CD4-positive, alpha-beta T cell treated with Interleukin-10 for 1 hour (primary cell): ENCODE measurements around the gene GRIP1.

ENCODE experiments used
- DNase-seq: peaks from one replicate; pipeline ENCODE4 v3.0.0-alpha.2; 2020

GRIP1 gene

GRCh38 chr12:66365718-66366490 lies 313.0 kb downstream of the GRIP1 start:
- DNase-seq: no peak

DNA sequence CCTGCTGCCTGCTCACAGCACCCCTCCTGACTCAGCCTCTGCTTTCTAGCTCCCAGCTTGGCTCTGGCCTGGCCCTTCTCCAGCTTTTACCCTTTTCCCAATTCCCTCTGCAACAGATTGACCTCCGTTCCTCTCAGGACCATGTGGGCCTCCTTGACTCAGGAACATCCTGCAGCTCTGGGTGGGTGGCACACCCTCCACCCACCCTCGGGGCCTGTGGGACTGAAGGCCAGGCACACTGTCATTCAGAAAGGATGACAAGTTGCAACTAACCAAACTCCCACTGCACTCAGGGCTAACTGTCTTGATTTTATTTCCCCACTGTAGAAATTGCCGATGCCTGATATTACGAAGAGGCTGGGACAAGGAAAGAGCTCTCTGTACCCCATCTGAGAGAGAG lies 317.2 kb downstream of the GRIP1 start:
- no peak for DNase-seq

- DNase-seq: no peak
Measured at GRCh38 chr12:66359300-66359699, 319.6 kb downstream of the GRIP1 start.

DNA sequence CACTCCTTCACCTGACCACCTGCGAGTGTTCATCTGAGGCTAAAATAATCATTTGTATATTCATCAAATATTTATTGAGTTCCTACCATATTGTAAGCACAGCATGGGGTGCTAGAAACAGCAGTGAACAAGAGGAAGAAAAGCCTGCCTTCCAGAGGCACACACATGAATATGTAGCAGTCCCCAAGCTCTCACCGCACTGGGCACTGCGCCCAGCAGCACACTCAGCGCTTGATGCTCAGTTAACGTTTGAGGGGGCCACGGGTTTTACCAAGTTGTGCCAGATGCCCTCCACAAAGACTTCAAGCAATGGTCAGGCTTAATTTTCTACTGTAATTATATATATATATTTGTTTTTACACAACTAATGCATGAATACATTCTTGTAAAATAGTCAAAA lies 324.6 kb downstream of the GRIP1 start:
- no peak for DNase-seq

- DNase-seq: no peak
Measured at GRCh38 chr12:66352899-66353298, 326.0 kb downstream of the GRIP1 start.

DNA sequence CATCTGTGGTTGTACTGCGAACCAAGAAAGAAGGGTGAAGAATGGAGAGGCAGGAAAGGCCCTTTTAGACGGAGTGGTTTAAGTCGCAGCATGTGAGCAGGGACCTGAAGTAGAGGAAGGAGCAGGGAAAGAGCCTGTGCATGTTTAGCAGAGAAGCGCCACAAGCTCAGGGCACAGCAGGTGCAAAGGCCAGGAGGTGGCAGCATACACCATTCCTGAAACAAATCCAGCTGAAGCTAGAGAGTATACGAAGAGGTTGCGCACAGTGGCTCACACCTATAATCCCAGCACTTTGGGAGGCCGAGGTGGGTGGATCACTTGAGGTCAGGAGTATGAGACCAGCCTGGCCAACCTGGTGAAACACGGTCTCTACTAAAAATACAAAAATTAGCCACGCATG lies 326.7 kb downstream of the GRIP1 start:
- peak; percentile 6 for DNase-seq

GRCh38 chr12:66351301-66351700 lies 327.6 kb downstream of the GRIP1 start:
- DNase-seq: no peak

GRCh38 chr12:66345956-66346355 lies 332.9 kb downstream of the GRIP1 start:
- DNase-seq: no peak

DNA sequence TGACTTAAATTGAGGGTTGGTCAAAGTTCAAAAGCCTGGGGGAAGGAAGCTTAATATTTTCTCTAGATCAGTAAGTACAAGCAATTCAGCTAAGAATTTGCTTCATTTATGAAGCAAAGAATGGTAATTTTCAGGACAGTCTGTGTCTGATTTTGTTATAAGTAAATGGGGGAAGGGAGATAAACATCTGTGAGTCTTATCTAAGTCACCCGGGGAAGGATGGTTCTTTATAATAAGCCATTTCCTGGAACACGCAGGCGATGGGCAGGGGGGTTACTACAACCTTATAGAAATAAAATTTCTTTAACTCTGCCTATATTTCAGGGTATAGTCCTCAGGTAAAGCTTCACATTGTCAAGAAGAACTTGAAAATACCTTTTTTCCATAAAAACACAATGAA lies 333.7 kb downstream of the GRIP1 start:
- DNase-seq: no peak

GRCh38 chr12:66341126-66341525 lies 337.8 kb downstream of the GRIP1 start:
- DNase-seq: no peak

- no peak for DNase-seq
Measured at GRCh38 chr12:66340131-66340530, 338.7 kb downstream of the GRIP1 start.

DNA sequence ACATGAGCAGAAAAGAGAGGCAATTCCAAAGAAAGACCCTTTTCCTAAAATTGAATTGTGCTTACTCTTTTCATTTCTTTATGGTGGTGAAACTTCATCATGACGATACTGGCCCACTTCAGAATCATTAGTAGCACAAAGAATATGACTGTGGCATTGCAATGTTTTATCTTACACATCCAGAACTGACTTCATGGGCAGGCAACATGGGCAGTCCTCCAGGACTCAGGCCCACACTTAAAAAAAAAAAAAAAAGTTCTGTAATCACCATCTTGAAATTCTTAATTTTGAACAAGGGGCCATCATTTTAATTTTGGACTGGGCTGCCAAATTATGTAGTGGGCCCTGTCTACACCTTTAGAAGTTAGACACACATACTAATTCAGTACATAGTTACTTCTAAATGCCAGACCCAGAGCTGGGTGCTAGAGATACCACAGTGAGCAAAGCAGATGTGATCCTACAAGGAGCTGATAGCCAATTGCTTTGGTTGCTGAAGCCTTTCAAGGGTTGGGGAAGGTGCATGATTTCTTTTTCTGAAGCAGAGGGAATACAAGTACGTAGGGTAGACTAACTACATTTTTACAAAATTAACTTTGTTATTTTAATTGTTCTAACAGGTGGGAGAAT lies 341.4 kb downstream of the GRIP1 start:
- DNase-seq: no peak

DNA sequence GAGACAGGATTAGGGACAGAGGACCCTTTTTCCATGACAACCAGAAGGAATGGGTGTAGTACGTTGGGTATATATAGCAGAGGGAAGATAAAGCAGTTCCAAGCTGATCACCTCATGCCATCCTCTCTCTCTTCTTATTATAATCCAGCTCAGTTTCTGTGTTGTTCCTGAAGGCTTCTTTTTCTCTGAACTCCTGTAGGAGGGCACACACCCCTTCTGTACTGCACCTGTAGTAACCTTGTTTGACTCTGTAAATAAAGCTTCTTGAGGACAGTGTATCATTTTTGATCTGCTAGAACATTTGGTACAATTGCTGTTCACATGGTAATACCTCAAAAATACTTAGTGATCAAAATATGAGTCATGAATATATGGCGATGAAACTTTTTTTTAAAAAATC lies 343.1 kb downstream of the GRIP1 start:
- DNase-seq: no peak

DNA sequence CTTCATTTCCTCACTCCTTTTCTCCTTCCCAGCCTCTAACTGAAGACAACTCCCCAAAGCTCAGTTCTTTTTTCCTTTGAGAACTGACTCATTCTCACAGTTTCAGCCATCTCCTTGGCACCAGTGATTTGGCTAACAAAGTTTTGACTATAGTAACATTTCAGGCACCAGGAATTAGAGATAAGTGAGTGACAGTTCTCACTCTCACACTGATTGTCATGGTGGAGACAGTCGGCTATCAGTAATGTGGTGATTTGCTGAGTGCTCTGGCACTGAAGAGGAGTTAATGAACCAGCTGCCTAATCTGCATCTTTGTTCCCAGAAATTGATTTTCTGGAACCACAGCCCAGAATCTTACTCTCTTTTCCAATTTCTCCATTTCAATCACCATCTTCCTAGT lies 347.1 kb downstream of the GRIP1 start:
- no peak for DNase-seq

GRCh38 chr12:66331016-66331415 lies 347.9 kb downstream of the GRIP1 start:
- DNase-seq: no peak

- no peak for DNase-seq
Measured at GRCh38 chr12:66329941-66330340, 348.9 kb downstream of the GRIP1 start.

GRCh38 chr12:66323017-66323416 lies 355.9 kb downstream of the GRIP1 start:
- DNase-seq: no peak

DNA sequence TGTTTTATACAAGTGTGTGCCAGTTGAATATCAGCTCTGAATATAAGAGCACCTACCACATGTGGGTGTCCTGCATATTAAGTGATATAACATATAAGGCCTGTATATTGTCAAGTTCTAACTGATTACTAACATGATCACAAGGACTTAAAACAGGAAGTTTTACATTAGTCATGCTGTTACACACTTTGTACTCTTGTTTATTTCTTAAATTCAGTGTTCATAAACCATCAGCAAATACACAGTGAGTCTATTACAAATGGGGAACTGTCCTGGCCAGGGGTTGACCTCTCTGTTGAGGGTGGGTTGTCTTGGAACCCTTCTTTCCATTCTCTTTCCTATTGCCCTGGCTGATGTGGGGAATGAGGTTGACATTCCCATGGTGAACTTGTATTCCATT lies 357.4 kb downstream of the GRIP1 start:
- DNase-seq: no peak

DNA sequence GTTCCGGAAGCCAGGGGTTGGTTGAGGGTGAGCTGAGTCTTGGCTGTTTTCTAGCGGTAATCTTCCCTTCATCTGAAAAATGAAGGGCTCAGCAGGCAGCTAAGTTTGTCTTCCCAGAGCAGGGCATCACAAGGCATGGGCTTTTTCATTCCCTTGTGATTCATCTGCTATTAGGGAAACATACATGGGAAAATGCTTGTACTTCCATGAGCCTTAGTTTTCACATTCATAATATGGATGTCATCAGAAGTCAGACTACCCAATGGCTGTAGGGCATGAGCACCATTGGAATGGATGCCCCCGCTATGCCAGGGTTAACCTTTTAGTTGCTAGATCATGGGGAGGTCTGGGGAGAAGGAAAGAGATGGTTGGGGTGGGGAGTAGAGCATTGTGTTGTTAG lies 357.9 kb downstream of the GRIP1 start:
- DNase-seq: no peak

- DNase-seq: no peak
Measured at GRCh38 chr12:66319266-66319954, 359.5 kb downstream of the GRIP1 start.

DNA sequence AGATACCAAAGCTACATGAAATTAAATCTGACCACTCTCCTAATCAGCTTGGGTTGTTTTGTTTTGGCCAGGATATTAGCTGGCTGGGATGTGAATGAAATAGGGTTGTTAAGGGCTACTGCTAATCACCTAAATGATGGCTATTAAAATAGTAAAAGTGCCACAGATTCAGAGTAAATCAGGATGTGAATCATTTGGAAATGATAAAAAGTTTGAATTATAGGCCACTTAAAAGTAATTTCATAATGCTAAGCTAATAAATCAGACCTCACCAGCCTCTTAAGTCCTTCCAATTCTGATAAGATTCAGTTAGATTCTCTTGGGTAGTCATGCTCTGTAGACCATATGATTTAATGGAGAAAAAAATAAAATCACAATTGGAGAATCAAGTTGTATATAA lies 364.6 kb downstream of the GRIP1 start:
- DNase-seq: no peak

GRCh38 chr12:66312189-66312588 lies 366.7 kb downstream of the GRIP1 start:
- no peak for DNase-seq

GRCh38 chr12:66309606-66310005 lies 369.3 kb downstream of the GRIP1 start:
- no peak for DNase-seq

GRCh38 chr12:66304296-66304900 lies 374.5 kb downstream of the GRIP1 start:
- peak; percentile 32 for DNase-seq
